Adipocyte (in vitro differentiated cells): ENCODE measurements around the gene AMBP.

Source experiments
- DNase-seq: peaks from one replicate; pipeline ENCODE4 v3.0.0-alpha.2; 2015; ENCODE audit warnings: low read depth
- H3K27me3 ChIP-seq: replicated peaks from 2 replicates; pipeline ENCODE4 v1.7.0; 2013; ENCODE audit warnings: mild to moderate bottlenecking, low read length, moderate library complexity; ENCODE audit not compliant: control insufficient read depth, insufficient read depth
- H3K36me3 ChIP-seq: 2 replicates; pipeline ENCODE4 v1.7.0; 2013; ENCODE audit warnings: low read length, mild to moderate bottlenecking, moderate library complexity; ENCODE audit not compliant: control insufficient read depth, insufficient read depth, severe bottlenecking
- H3K4me1 ChIP-seq: 2 replicates; pipeline ENCODE4 v1.7.0; 2013; ENCODE audit warnings: mild to moderate bottlenecking, low read length, moderate library complexity; ENCODE audit not compliant: control insufficient read depth, insufficient read depth
- H3K4me3 ChIP-seq: 2 replicates; pipeline ENCODE4 v1.7.0; 2013; ENCODE audit warnings: mild to moderate bottlenecking, low read length, moderate library complexity
- H3K9ac ChIP-seq: 2 replicates; pipeline ENCODE4 v1.7.0; 2013; ENCODE audit warnings: mild to moderate bottlenecking, low read length, moderate library complexity
- H3K9me3 ChIP-seq: 2 replicates; pipeline ENCODE4 v1.7.0; 2013; ENCODE audit warnings: mild to moderate bottlenecking, low read length, moderate library complexity; ENCODE audit not compliant: control insufficient read depth

The AMBP gene

GRCh38 chr9:114078021-114078780 lies at the start of gene AMBP:
Gene AMBP, minus strand, starts transcription at chr9:114078300. Its CDS starts 91 bp downstream, at chr9:114078209.
- no peak within 1 kb of the TSS for H3K9ac ChIP-seq
- no peaks in the 10 kb centered on the region for H3K9me3 ChIP-seq
- no peak for DNase-seq
- peaks cover 47% of the 10 kb centered on the region for H3K27me3 ChIP-seq
- H3K36me3 ChIP-seq, result no peaks in the 10 kb centered on the region
- H3K4me1 ChIP-seq, result peaks cover 3% of the 10 kb centered on the region
- no peak within 1 kb of the TSS for H3K4me3 ChIP-seq

- Histone ChIP-seq H3K9ac (no peak overlapping the region), H3K4me3 (no peak overlapping the region), H3K27me3 (peaks cover 37% of the 10 kb centered on the region), H3K9me3 (peaks cover 13% of the 10 kb centered on the region), H3K4me1 (peaks cover 14% of the 10 kb centered on the region), H3K36me3 (no peaks in the 10 kb centered on the region)
- no peak for DNase-seq
Measured at GRCh38 chr9:114126247-114127060, 48.4 kb upstream of the AMBP start.

GRCh38 chr9:114125476-114126013 lies 47.4 kb upstream of the AMBP start:
- Histone ChIP-seq H3K9ac (no peak overlapping the region), H3K36me3 (no peaks in the 10 kb centered on the region), H3K9me3 (peaks cover 13% of the 10 kb centered on the region), H3K4me1 (peaks cover 14% of the 10 kb centered on the region), H3K27me3 (peaks cover 46% of the 10 kb centered on the region), H3K4me3 (no peak overlapping the region)
- DNase-seq, result no peak

GRCh38 chr9:114124666-114125475 lies 46.8 kb upstream of the AMBP start:
- DNase-seq, result no peak
- Histone ChIP-seq H3K4me3 (no peak overlapping the region), H3K4me1 (peaks cover 14% of the 10 kb centered on the region), H3K27me3 (peaks cover 46% of the 10 kb centered on the region), H3K9ac (no peak overlapping the region), H3K9me3 (peaks cover 13% of the 10 kb centered on the region), H3K36me3 (no peaks in the 10 kb centered on the region)

- H3K4me3 ChIP-seq, result no peak overlapping the region
- H3K4me1 ChIP-seq, result peaks cover 14% of the 10 kb centered on the region
- peaks cover 44% of the 10 kb centered on the region for H3K27me3 ChIP-seq
- H3K9me3 ChIP-seq, result peaks cover 13% of the 10 kb centered on the region
- H3K9ac ChIP-seq, result no peak overlapping the region
- H3K36me3 ChIP-seq, result no peaks in the 10 kb centered on the region
- no peak for DNase-seq
Measured at GRCh38 chr9:114124138-114124537, 46.0 kb upstream of the AMBP start.

GRCh38 chr9:114123031-114123977 lies 45.2 kb upstream of the AMBP start:
- Histone ChIP-seq H3K9me3 (peaks cover 13% of the 10 kb centered on the region), H3K36me3 (no peaks in the 10 kb centered on the region), H3K27me3 (peaks cover 45% of the 10 kb centered on the region), H3K4me3 (no peak overlapping the region), H3K4me1 (peaks cover 14% of the 10 kb centered on the region), H3K9ac (no peak overlapping the region)
- DNase-seq, result no peak

- Histone ChIP-seq H3K4me1 (peaks cover 14% of the 10 kb centered on the region), H3K27me3 (peaks cover 49% of the 10 kb centered on the region), H3K9ac (no peak overlapping the region), H3K4me3 (no peak overlapping the region), H3K36me3 (no peaks in the 10 kb centered on the region), H3K9me3 (peaks cover 4% of the 10 kb centered on the region)
- DNase-seq, result no peak
Measured at GRCh38 chr9:114122136-114123027, 44.3 kb upstream of the AMBP start.

GRCh38 chr9:114121227-114122135 lies 43.4 kb upstream of the AMBP start:
- DNase-seq, result no peak
- no peak overlapping the region for H3K4me3 ChIP-seq
- H3K9me3 ChIP-seq, result no peaks in the 10 kb centered on the region
- no peak overlapping the region for H3K9ac ChIP-seq
- no peaks in the 10 kb centered on the region for H3K36me3 ChIP-seq
- H3K27me3 ChIP-seq, result peaks cover 53% of the 10 kb centered on the region
- peaks cover 15% of the 10 kb centered on the region for H3K4me1 ChIP-seq
